ENCODE results near the gene CARS2.

The CARS2 gene

GRCh38 chr13:110597041-110597689, 108.8 kb downstream of the CARS2 start:
- no peak overlapping the region for H3K4me2 ChIP-seq (ENCODE audit: low read depth, low read length, poor library complexity, severe bottlenecking)
- no peak overlapping the region for H3K27ac ChIP-seq (ENCODE audit: low read depth, low read length)

GRCh38 chr13:110593430-110594130, 112.3 kb downstream of the CARS2 start:
- Histone ChIP-seq H3K4me3 (ENCODE audit: insufficient read depth, low read length, poor library complexity, severe bottlenecking) (no peak overlapping the region), H3K27ac (ENCODE audit: low read depth, low read length) (no peak overlapping the region), H4K20me1 (ENCODE audit: low read depth, low read length) (no peaks in the 10 kb centered on the region), H3K79me2 (ENCODE audit: insufficient read depth, low read length) (no peaks in the 10 kb centered on the region), H3K9ac (ENCODE audit: low read length) (no peak overlapping the region), H3K9me2 (replicated peaks; ENCODE audit: insufficient read depth, low read length) (no peaks in the 10 kb centered on the region), H2AFZ (ENCODE audit: low read depth, low read length, severe bottlenecking) (no peak overlapping the region), H3K36me3 (ENCODE audit: low read length) (no peaks in the 10 kb centered on the region), H3F3A (ENCODE audit: insufficient read depth) (no peaks in the 10 kb centered on the region), H3K27me3 (ENCODE audit: low read length) (no peaks in the 10 kb centered on the region), H3K4me2 (ENCODE audit: low read depth, low read length, poor library complexity, severe bottlenecking) (no peak overlapping the region), H3K9me3 (ENCODE audit: insufficient read depth, low read length) (no peaks in the 10 kb centered on the region)
- TF ChIP-seq EZH2phosphoT487 (conservative IDR thresholded peaks at IDR 0.05; ENCODE audit: low read length): no peak
- TF ChIP-seq CTCF (IDR thresholded peaks at IDR 0.05; ENCODE audit: insufficient read depth, low read length, poor library complexity, severe bottlenecking): peak; percentile 46

More at GRCh38 chr13:110597041-110597689, 108.8 kb downstream of the CARS2 start:
- H3K9me3 ChIP-seq (ENCODE audit: insufficient read depth, low read length): no peaks in the 10 kb centered on the region
- no peaks in the 10 kb centered on the region for H3K36me3 ChIP-seq (ENCODE audit: low read length)
- no peak overlapping the region for H3K9ac ChIP-seq (ENCODE audit: low read length)
- TF ChIP-seq EZH2phosphoT487 (conservative IDR thresholded peaks at IDR 0.05; ENCODE audit: low read length) (no peak), CTCF (IDR thresholded peaks at IDR 0.05; ENCODE audit: insufficient read depth, low read length, poor library complexity, severe bottlenecking) (no peak)
- H4K20me1 ChIP-seq (ENCODE audit: low read depth, low read length): no peaks in the 10 kb centered on the region
- H3K79me2 ChIP-seq (ENCODE audit: insufficient read depth, low read length): no peaks in the 10 kb centered on the region
- H3K4me3 ChIP-seq (ENCODE audit: insufficient read depth, low read length, poor library complexity, severe bottlenecking): no peak overlapping the region
- H2AFZ ChIP-seq (ENCODE audit: low read depth, low read length, severe bottlenecking): no peak overlapping the region
- H3K27me3 ChIP-seq (ENCODE audit: low read length): no peaks in the 10 kb centered on the region
- H3F3A ChIP-seq (ENCODE audit: insufficient read depth): no peaks in the 10 kb centered on the region
- H3K9me2 ChIP-seq (replicated peaks; ENCODE audit: insufficient read depth, low read length): no peaks in the 10 kb centered on the region

- Histone ChIP-seq H3K9ac (ENCODE audit: low read length) (no peak overlapping the region), H3K4me3 (ENCODE audit: insufficient read depth, low read length, poor library complexity, severe bottlenecking) (no peak overlapping the region), H2AFZ (ENCODE audit: low read depth, low read length, severe bottlenecking) (no peak overlapping the region), H3F3A (ENCODE audit: insufficient read depth) (no peaks in the 10 kb centered on the region), H4K20me1 (ENCODE audit: low read depth, low read length) (no peaks in the 10 kb centered on the region), H3K27me3 (ENCODE audit: low read length) (no peaks in the 10 kb centered on the region), H3K27ac (ENCODE audit: low read depth, low read length) (no peak overlapping the region), H3K9me3 (ENCODE audit: insufficient read depth, low read length) (no peaks in the 10 kb centered on the region), H3K9me2 (replicated peaks; ENCODE audit: insufficient read depth, low read length) (no peaks in the 10 kb centered on the region), H3K79me2 (ENCODE audit: insufficient read depth, low read length) (no peaks in the 10 kb centered on the region), H3K4me2 (ENCODE audit: low read depth, low read length, poor library complexity, severe bottlenecking) (no peak overlapping the region), H3K36me3 (ENCODE audit: low read length) (no peaks in the 10 kb centered on the region)
- TF ChIP-seq CTCF (IDR thresholded peaks at IDR 0.05; ENCODE audit: insufficient read depth, low read length, poor library complexity, severe bottlenecking) (no peak), EZH2phosphoT487 (conservative IDR thresholded peaks at IDR 0.05; ENCODE audit: low read length) (no peak)
These were observed 113.3 kb downstream of the CARS2 start for GRCh38 chr13:110592665-110593064.
